GM19438 (cell line): ENCODE results near the gene RPS5.
"Not testable (repeated sequence)": the region's sequence is repeated elsewhere in the genome, so short reads cannot be mapped to it uniquely, and the experiment has no call there.

Source experiments
- ATAC-seq: cut with Tn5 transposase; IDR thresholded peaks from one replicate; pipeline ENCODE4 v1.9.1; 2021; ENCODE audit warnings: low read depth; ENCODE audit not compliant: unreplicated experiment

RPS5 gene

GRCh38 chr19:58355908-58356765, 30.9 kb upstream of the RPS5 start:
- no peak for ATAC-seq

- no peak for ATAC-seq
These were observed 30.1 kb upstream of the RPS5 start for GRCh38 chr19:58356766-58357480.

- no peak for ATAC-seq
These were observed 29.5 kb upstream of the RPS5 start for GRCh38 chr19:58357481-58358145.

GRCh38 chr19:58361900-58362271, 25.2 kb upstream of the RPS5 start:
- peak; percentile 19 for ATAC-seq

GRCh38 chr19:58362272-58362994, 24.6 kb upstream of the RPS5 start, which contains the start of gene ZNF497:
Gene ZNF497, minus strand, starts transcription at chr19:58362751. Its CDS starts 5,116 bp downstream, at chr19:58357635.
- ATAC-seq, result peak; percentile 85

- ATAC-seq, result no peak
These were observed 22.9 kb upstream of the RPS5 start for GRCh38 chr19:58364146-58364545.

GRCh38 chr19:58366585-58367430, 20.3 kb upstream of the RPS5 start:
- no peak for ATAC-seq

- ATAC-seq, result no peak
These were observed 19.2 kb upstream of the RPS5 start for GRCh38 chr19:58367698-58368454.

GRCh38 chr19:58368561-58369360, 18.3 kb upstream of the RPS5 start:
- no peak for ATAC-seq

- ATAC-seq, result no peak
These were observed 14.5 kb upstream of the RPS5 start for GRCh38 chr19:58372311-58373133.

- no peak for ATAC-seq
These were observed 12.9 kb upstream of the RPS5 start for GRCh38 chr19:58374200-58374599.

- ATAC-seq, result not testable (repeated sequence)
These were observed 10.3 kb upstream of the RPS5 start for GRCh38 chr19:58376724-58377123.

- ATAC-seq, result no peak
These were observed 7.8 kb upstream of the RPS5 start for GRCh38 chr19:58379246-58379645.

GRCh38 chr19:58380037-58380661, 6.9 kb upstream of the RPS5 start:
- no peak for ATAC-seq

GRCh38 chr19:58380662-58381459, 6.2 kb upstream of the RPS5 start, which contains the start of gene ZNF837:
Gene ZNF837, minus strand, starts transcription at chr19:58381030. Its CDS starts 11,698 bp downstream, at chr19:58369332.
- ATAC-seq, result peak; percentile 87
